SK-N-SH (cell line): ENCODE data around the gene C2orf92.

Source experiments
- EP300 ChIP-seq, 2 experiments: IDR thresholded peaks; 2 replicates each; pipeline versions ENCODE4 v1.4.0 to v1.6.1; 2012; ENCODE audit warnings: borderline replicate concordance in 1 of 2, low read depth in 1 of 2, low read length in 1 of 2
- NRF1 ChIP-seq: IDR thresholded peaks from 2 replicates; pipeline ENCODE4 v1.6.1; 2012; ENCODE audit warnings: low read depth, mild to moderate bottlenecking, low read length
- RAD21 ChIP-seq: IDR thresholded peaks from 2 replicates; pipeline ENCODE4 v1.6.1; 2012; ENCODE audit warnings: mild to moderate bottlenecking, low read length
- TEAD4 ChIP-seq: IDR thresholded peaks from 2 replicates; pipeline ENCODE4 v1.4.0; 2012; ENCODE audit warnings: mild to moderate bottlenecking, borderline replicate concordance; ENCODE audit not compliant: insufficient read depth
- TF ChIP-seq, protein P1 (sequence below): fragments of 200-600 bp; sonication (generic); IDR thresholded peaks from 2 replicates; pipeline ENCODE4 v1.6.1; 2017; ENCODE audit warnings: antibody characterized with exemption, mild to moderate bottlenecking, moderate library complexity
- TF ChIP-seq, protein P2 (sequence below): IDR thresholded peaks from 2 replicates; pipeline ENCODE4 v1.4.0; 2012; ENCODE audit warnings: low read depth
- TF ChIP-seq, protein P3 (sequence below): IDR thresholded peaks from 2 replicates; pipeline ENCODE4 v1.6.1; 2012; ENCODE audit warnings: mild to moderate bottlenecking, low read depth, low read length, moderate library complexity
- TF ChIP-seq, protein P4 (sequence below): fragments of 150-350 bp; IDR thresholded peaks from 2 replicates; pipeline ENCODE4 v1.6.1; 2017; ENCODE audit warnings: antibody characterized with exemption, low read length, low read depth, borderline replicate concordance

DNA sequence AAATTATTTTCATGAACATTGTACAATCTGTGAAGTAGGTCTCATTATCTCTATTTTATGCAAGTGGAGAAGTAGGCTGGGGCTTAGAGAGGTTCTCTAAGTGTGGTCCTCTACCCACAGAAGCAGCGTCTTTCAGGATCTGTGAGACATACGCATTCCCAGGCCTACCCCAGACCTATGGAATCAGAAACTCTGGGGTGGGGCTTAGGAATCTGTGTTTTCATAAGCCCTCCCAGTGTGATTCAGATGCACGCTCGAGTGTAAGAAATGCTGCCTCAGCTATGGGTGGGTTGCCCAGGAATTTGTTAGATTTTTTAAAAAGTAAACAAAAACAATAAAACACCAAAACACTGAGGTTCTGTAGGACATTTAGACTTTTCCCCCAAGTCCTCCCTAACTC, 29.0 kb downstream of the C2orf92 start:
- TF ChIP-seq, protein P1, sequence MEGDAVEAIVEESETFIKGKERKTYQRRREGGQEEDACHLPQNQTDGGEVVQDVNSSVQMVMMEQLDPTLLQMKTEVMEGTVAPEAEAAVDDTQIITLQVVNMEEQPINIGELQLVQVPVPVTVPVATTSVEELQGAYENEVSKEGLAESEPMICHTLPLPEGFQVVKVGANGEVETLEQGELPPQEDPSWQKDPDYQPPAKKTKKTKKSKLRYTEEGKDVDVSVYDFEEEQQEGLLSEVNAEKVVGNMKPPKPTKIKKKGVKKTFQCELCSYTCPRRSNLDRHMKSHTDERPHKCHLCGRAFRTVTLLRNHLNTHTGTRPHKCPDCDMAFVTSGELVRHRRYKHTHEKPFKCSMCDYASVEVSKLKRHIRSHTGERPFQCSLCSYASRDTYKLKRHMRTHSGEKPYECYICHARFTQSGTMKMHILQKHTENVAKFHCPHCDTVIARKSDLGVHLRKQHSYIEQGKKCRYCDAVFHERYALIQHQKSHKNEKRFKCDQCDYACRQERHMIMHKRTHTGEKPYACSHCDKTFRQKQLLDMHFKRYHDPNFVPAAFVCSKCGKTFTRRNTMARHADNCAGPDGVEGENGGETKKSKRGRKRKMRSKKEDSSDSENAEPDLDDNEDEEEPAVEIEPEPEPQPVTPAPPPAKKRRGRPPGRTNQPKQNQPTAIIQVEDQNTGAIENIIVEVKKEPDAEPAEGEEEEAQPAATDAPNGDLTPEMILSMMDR, result no peak
- TF ChIP-seq, protein P2, sequence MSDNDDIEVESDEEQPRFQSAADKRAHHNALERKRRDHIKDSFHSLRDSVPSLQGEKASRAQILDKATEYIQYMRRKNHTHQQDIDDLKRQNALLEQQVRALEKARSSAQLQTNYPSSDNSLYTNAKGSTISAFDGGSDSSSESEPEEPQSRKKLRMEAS, result no peak
- TF ChIP-seq RAD21 (no peak), NRF1 (no peak), EP300 (IDR thresholded peaks at IDR 0.05; ENCODE audit: borderline replicate concordance in 1 of 2, low read depth in 1 of 2, low read length in 1 of 2) (no peak), TEAD4 (no peak)
- TF ChIP-seq, protein P3, sequence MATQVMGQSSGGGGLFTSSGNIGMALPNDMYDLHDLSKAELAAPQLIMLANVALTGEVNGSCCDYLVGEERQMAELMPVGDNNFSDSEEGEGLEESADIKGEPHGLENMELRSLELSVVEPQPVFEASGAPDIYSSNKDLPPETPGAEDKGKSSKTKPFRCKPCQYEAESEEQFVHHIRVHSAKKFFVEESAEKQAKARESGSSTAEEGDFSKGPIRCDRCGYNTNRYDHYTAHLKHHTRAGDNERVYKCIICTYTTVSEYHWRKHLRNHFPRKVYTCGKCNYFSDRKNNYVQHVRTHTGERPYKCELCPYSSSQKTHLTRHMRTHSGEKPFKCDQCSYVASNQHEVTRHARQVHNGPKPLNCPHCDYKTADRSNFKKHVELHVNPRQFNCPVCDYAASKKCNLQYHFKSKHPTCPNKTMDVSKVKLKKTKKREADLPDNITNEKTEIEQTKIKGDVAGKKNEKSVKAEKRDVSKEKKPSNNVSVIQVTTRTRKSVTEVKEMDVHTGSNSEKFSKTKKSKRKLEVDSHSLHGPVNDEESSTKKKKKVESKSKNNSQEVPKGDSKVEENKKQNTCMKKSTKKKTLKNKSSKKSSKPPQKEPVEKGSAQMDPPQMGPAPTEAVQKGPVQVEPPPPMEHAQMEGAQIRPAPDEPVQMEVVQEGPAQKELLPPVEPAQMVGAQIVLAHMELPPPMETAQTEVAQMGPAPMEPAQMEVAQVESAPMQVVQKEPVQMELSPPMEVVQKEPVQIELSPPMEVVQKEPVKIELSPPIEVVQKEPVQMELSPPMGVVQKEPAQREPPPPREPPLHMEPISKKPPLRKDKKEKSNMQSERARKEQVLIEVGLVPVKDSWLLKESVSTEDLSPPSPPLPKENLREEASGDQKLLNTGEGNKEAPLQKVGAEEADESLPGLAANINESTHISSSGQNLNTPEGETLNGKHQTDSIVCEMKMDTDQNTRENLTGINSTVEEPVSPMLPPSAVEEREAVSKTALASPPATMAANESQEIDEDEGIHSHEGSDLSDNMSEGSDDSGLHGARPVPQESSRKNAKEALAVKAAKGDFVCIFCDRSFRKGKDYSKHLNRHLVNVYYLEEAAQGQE, result no peak
- TF ChIP-seq, protein P4, sequence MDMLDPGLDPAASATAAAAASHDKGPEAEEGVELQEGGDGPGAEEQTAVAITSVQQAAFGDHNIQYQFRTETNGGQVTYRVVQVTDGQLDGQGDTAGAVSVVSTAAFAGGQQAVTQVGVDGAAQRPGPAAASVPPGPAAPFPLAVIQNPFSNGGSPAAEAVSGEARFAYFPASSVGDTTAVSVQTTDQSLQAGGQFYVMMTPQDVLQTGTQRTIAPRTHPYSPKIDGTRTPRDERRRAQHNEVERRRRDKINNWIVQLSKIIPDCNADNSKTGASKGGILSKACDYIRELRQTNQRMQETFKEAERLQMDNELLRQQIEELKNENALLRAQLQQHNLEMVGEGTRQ, result no peak
